Epithelial cell of esophagus (primary cell): ENCODE data around the gene MED27.

Experiments used
- DNase-seq: peaks from one replicate; pipeline ENCODE4 v3.0.0; 2010; ENCODE audit warnings: low read depth
- H3K4me3 ChIP-seq: 2 replicates; pipeline ENCODE4 v1.5.1; 2011; ENCODE audit warnings: mild to moderate bottlenecking, low read length, control low read depth
- CTCF ChIP-seq: IDR thresholded peaks from 2 replicates; pipeline ENCODE4 v1.5.1; 2011; ENCODE audit warnings: low read depth, mild to moderate bottlenecking, low read length, control low read depth, inconsistent platforms; ENCODE audit not compliant: insufficient read depth; ENCODE audit errors: missing control alignments

MED27 gene

DNA sequence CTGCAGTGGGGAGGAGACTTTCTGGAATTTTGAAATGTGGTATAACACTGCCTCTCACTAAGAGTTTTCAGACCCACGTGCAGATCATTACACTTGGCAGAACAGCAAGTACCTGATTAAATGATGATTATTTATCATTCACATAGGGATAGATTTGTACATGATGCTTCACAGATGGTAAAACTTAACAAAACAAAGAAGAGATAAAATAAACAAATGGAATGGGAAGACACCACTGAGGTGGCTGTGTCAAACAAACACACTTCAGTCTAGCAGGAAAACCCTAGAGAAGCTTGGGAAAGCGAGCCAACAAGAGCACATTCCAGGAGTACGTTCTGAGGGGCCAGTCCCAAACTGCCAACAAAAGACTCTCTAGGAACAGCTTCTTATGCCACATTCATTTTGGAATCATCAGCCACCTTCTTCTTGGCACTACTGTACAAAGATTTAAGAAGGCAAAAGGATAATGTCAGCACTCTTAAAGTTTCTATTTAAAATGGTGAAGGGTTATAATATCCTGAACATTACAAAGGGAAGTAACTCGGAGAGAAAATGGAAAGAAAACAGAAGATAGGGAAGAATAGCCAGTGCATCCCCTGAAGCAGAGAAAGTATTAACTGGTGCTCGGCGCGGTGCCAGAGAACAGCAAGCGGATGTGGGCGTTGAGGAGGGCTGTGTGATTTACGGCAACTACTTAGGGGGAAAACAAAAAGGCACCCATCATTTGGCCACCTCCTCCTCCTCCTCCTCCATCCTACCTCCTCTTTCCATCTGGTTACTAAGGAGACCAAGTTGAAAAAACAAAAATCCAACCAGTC lies 1.6 kb downstream of the MED27 start:
- H3K4me3 ChIP-seq: peak overlapping the region; percentile 89
- DNase-seq: peak; percentile 40

DNA sequence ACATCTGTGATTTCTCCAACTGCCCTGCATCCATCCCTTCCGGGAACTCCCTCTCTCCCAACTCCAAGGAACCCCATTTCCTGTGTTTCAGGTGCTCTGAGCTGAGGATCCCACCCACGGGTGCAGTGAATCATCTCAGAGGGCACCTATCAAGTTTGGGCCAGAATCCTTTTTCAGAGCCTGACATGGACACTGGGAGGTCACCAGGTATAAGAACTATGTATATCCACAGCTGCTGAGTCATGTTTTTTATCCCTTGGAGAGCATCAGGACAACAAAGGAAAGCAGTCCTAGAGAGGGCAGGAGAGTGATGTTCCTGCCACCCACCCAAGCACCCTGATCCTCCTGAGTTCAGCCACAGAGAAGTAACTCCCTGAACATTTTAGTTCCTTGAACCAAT lies 3.8 kb downstream of the MED27 start:
- TF ChIP-seq CTCF: no peak
- no peak for DNase-seq
- no peak overlapping the region for H3K4me3 ChIP-seq

More for the DNA sequence above, 1.6 kb downstream of the MED27 start:
- no peak for TF ChIP-seq CTCF

GRCh38 chr9:132074736-132075135 lies 4.9 kb downstream of the MED27 start:
- TF ChIP-seq CTCF: no peak
- no peak for DNase-seq
- no peak overlapping the region for H3K4me3 ChIP-seq

DNA sequence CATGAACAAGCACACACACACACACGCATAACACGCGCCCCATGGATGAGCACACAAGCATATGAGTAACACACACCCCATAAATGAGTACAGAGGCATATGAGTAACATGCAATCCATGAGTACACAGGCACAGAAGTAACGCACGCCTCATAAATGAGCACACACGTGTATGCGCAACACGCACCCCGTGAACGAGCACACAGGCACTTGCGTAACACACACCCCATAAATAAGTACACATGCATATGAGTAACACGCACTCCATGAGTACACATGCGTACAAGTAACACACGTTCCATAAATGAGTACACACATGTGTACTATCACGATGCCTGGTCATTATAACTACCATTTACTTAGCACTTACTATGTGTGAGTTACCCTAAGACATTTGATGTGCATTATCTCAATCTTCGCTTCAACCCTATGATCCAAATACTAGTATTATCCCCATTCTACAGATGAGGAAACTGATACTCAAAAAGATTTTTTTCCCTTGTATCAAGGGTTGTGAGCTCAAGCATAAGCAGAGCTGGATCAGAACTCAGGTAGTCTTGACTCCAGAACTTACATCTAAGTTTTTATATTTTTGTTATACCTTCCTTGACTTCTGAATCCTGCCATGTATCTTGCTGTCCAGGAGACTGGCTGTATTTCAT lies 7.7 kb downstream of the MED27 start:
- TF ChIP-seq CTCF: no peak
- no peak for DNase-seq
- no peak overlapping the region for H3K4me3 ChIP-seq

DNA sequence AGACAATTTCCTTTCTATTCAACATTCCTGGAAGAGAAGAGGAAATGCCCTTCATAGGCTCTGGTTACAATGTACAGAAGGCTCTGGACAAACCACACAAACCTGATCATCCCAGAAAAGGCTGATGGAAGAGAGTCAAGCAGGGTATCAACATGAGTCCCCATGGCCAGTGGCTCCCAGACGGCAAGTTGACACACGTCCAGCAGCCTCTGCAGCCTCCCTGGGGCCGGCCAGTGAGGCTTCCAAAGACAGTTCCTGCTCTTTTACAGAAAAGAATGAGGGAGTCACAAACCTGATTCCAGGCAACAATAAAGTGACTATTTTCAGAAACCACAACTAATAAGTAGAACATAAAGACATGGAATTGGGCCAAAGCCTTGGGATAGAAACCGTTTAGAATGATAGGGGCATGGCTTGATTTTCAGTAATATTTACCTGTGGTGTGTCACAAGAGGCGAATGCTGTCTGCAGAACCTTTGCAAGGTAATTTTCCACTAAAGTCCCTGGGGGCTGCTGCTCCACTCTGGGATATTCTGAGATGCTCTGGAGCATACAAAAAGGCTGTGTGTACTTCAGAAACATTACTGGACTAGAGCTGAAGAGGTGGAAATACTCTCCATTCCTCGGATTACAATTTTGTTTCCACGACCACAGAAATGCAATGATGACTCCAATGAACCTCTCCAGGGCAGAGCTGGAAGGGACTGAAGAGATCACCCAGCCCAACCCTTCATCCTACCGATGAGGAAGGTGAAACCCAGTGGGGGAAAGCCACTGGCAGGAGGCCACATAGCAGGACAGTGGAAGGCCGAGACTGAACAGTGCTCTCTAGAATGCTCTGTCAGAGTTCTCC lies 10.4 kb downstream of the MED27 start:
- peak; percentile 51 for DNase-seq
- no peak for TF ChIP-seq CTCF

GRCh38 chr9:132068605-132069004 lies 11.1 kb downstream of the MED27 start:
- H3K4me3 ChIP-seq: no peak overlapping the region
- DNase-seq: no peak
- TF ChIP-seq CTCF: no peak

More for the DNA sequence above, 10.4 kb downstream of the MED27 start:
- H3K4me3 ChIP-seq: no peak overlapping the region
